ENCODE measurements around the gene TMEM187. TPM values are rescaled to one million over a fixed set of nuclear protein-coding genes. Genes with fewer than 3 reads are reported as not detected.

Gene TMEM187
- total and polyA plus RNA-seq, 2 donors (not counting 1 experiment from before 2014, with no cell fraction given): 5.5 to 6.4 TPM

GRCh38 chrX:153965406-153965805 lies 7.1 kb upstream of the TMEM187 start:
- intact Hi-C loops (cut with micrococcal nuclease): loop anchor here (10.0 kb wide), 1 partner anchor 1021 kb away; no protein-coding TSS in a partner anchor
- ChIA-PET POLR2A (no interaction called here), CTCF (no interaction called here)
- DNase-seq: no peak
- Histone ChIP-seq H4K20me1 (ENCODE audit: control insufficient read depth, insufficient read depth, low read length, poor library complexity, severe bottlenecking) (peaks cover 76% of the 10 kb centered on the region), H3K9ac (ENCODE audit: low read length) (no peak overlapping the region), H3K36me3 (replicated peaks in 1 of 2; ENCODE audit: control extremely low read depth in 1 of 2, control insufficient read depth in 1 of 2, extremely low read depth in 1 of 2, insufficient read depth in 2 of 2, low read length in 1 of 2) (peaks cover 0 to 43% of the 10 kb centered on the region in 2 experiments), H3K27me3 (replicated peaks in 1 of 4; ENCODE audit: control extremely low read depth in 1 of 4, control insufficient read depth in 3 of 4, insufficient read depth in 4 of 4, low read length in 3 of 4) (no peaks in the 10 kb centered on the region), H3K4me1 (ENCODE audit: control insufficient read depth in 2 of 2, insufficient read depth in 2 of 2, low read length in 2 of 2) (peaks cover 42 to 53% of the 10 kb centered on the region in 2 donors), H3K4me2 (replicated peaks; ENCODE audit: low read depth, low read length, poor library complexity, severe bottlenecking) (peak overlapping the region; percentile 70), H3K4me3 (ENCODE audit: control extremely low read depth in 1 of 5, extremely low read depth in 1 of 5, insufficient read depth in 1 of 5, low read depth in 2 of 5, low read length in 4 of 5) (no peak overlapping the region), H3K27ac (ENCODE audit: low read length in 2 of 2) (no peak overlapping the region), H3K9me3 (ENCODE audit: control extremely low read depth in 1 of 3, control insufficient read depth in 2 of 3, insufficient read depth in 1 of 3, low read length in 2 of 3) (no peaks in the 10 kb centered on the region), H2AFZ (ENCODE audit: insufficient read depth, low read depth, low read length, poor library complexity, severe bottlenecking) (no peak overlapping the region), H3K79me2 (ENCODE audit: control insufficient read depth, insufficient read depth, low read length) (peaks cover 97% of the 10 kb centered on the region)
- Mint-ChIP-seq H3K4me3 (no peak overlapping the region), H3K9me3 (ENCODE audit: insufficient read depth) (no peaks in the 10 kb centered on the region), H3K27me3 (no peaks in the 10 kb centered on the region), H3K4me1 (peaks cover 38% of the 10 kb centered on the region), H3K27ac (peak overlapping the region; percentile 50)
- TF ChIP-seq EZH2 (IDR thresholded peaks at IDR 0.05; ENCODE audit: borderline replicate concordance, insufficient read depth, low read depth, low read length, poor library complexity, severe bottlenecking) (no peak), CTCF (IDR thresholded peaks at IDR 0.05) (no peak)
- no peak for ATAC-seq (ENCODE audit: low read depth)
- 57% methylated on average over 2 of the region's 5 CpGs for WGBS (ENCODE audit: insufficient coverage)

GRCh38 chrX:153966283-153966688 lies 6.3 kb upstream of the TMEM187 start:
- Histone ChIP-seq H3K4me3 (ENCODE audit: control extremely low read depth in 1 of 5, extremely low read depth in 1 of 5, insufficient read depth in 1 of 5, low read depth in 2 of 5, low read length in 4 of 5) (no peak overlapping the region), H3K79me2 (ENCODE audit: control insufficient read depth, insufficient read depth, low read length) (peaks cover 93% of the 10 kb centered on the region), H3K9me3 (ENCODE audit: control extremely low read depth in 1 of 3, control insufficient read depth in 2 of 3, insufficient read depth in 1 of 3, low read length in 2 of 3) (no peaks in the 10 kb centered on the region), H3K27ac (ENCODE audit: low read length in 2 of 2) (no peak overlapping the region), H3K4me1 (ENCODE audit: control insufficient read depth in 2 of 2, insufficient read depth in 2 of 2, low read length in 2 of 2) (peaks cover 42 to 53% of the 10 kb centered on the region in 2 donors), H3K9ac (ENCODE audit: low read length) (no peak overlapping the region), H3K4me2 (replicated peaks; ENCODE audit: low read depth, low read length, poor library complexity, severe bottlenecking) (peak overlapping the region; percentile 70), H3K27me3 (replicated peaks in 1 of 4; ENCODE audit: control extremely low read depth in 1 of 4, control insufficient read depth in 3 of 4, insufficient read depth in 4 of 4, low read length in 3 of 4) (no peaks in the 10 kb centered on the region), H3K36me3 (replicated peaks in 1 of 2; ENCODE audit: control extremely low read depth in 1 of 2, control insufficient read depth in 1 of 2, extremely low read depth in 1 of 2, insufficient read depth in 2 of 2, low read length in 1 of 2) (peaks cover 0 to 34% of the 10 kb centered on the region in 2 experiments), H4K20me1 (ENCODE audit: control insufficient read depth, insufficient read depth, low read length, poor library complexity, severe bottlenecking) (peaks cover 76% of the 10 kb centered on the region), H2AFZ (ENCODE audit: insufficient read depth, low read depth, low read length, poor library complexity, severe bottlenecking) (no peak overlapping the region)
- H3K4me3 Mint-ChIP-seq: peak overlapping the region; percentile 54
- POLR2A ChIA-PET: no interaction called here
- no peaks in the 10 kb centered on the region for H3K27me3 Mint-ChIP-seq
- intact Hi-C loops (cut with micrococcal nuclease): loop anchor here (10.0 kb wide), 1 partner anchor 1021 kb away; no protein-coding TSS in a partner anchor
- H3K9me3 Mint-ChIP-seq (ENCODE audit: insufficient read depth): no peaks in the 10 kb centered on the region
- peaks cover 38% of the 10 kb centered on the region for H3K4me1 Mint-ChIP-seq
- ATAC-seq (ENCODE audit: low read depth) (no peak), DNase-seq (no peak)
- peak overlapping the region; percentile 77 for H3K27ac Mint-ChIP-seq
- no peak for TF ChIP-seq CTCF (IDR thresholded peaks at IDR 0.05)
- no peak for TF ChIP-seq EZH2 (IDR thresholded peaks at IDR 0.05; ENCODE audit: borderline replicate concordance, insufficient read depth, low read depth, low read length, poor library complexity, severe bottlenecking)
- 81% methylated on average over 9 of the region's 15 CpGs for WGBS (ENCODE audit: insufficient coverage)
- CTCF ChIA-PET: interaction anchor here (1.1 to 4.0 kb wide), 5 partner anchors 14 to 54 kb away, joined by 3 to 27 read pairs (median 5); partner anchors contain the start of gene ARHGAP4
